ENCODE measurements around the gene SAAL1.

SAAL1 gene

GRCh38 chr11:18080451-18080850 is 25.4 kb downstream of the SAAL1 start:
- Histone ChIP-seq H3K79me1 (ENCODE audit: low read length) (no peaks in the 10 kb centered on the region), H2BK15ac (replicated peaks; ENCODE audit: low read depth) (no peak overlapping the region), H3K4ac (ENCODE audit: low read depth, low read length) (no peak overlapping the region), H3K4me1 (ENCODE audit: control insufficient read depth, low read depth, low read length) (no peaks in the 10 kb centered on the region), H4K8ac (ENCODE audit: low read depth, low read length) (no peak overlapping the region), H3K4me3 (ENCODE audit: low read length) (no peak overlapping the region), H3K9ac (ENCODE audit: low read length) (no peak overlapping the region), H4K5ac (ENCODE audit: low read length) (no peak overlapping the region), H2BK120ac (ENCODE audit: low read depth, low read length) (no peak overlapping the region), H2AK5ac (ENCODE audit: low read length) (no peak overlapping the region), H3K23ac (ENCODE audit: low read length) (no peak overlapping the region), H3K4me2 (ENCODE audit: low read length) (no peak overlapping the region), H3K56ac (ENCODE audit: low read length) (no peak overlapping the region), H2BK5ac (ENCODE audit: low read length) (no peak overlapping the region), H3K27ac (ENCODE audit: low read depth, low read length) (no peak overlapping the region), H3K18ac (ENCODE audit: low read length) (no peak overlapping the region), H3K79me2 (ENCODE audit: control insufficient read depth, insufficient read depth, low read length) (no peaks in the 10 kb centered on the region), H3K27me3 (ENCODE audit: insufficient read depth, low read length, poor library complexity) (no peaks in the 10 kb centered on the region), H3K36me3 (ENCODE audit: control insufficient read depth, insufficient read depth, low read length) (peaks cover 2% of the 10 kb centered on the region)
- no CpG with 5 or more reads among the region's 4 CpGs for WGBS (ENCODE audit: extremely low coverage, insufficient coverage, low lambda C conversion rate)
- no peak for DNase-seq

DNA sequence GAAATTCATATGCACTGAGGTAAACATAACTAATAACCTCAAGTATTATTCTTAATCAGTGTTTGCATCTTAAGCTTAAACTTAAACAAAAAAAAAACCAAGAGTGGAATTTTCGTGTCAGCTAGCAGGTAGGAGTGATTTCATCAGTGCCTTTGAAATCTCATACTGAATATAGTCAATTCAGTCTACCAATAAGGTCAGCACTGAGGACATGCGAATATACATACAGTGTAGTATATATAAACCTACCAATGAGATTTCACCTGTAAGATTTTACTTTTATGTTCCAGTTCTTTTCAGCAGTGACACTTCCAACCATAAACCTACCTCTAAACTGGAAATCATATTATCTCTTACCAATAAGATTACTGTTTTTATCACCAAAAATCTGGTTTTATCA is 27.0 kb downstream of the SAAL1 start:
- DNase-seq, result no peak
- Histone ChIP-seq H4K8ac (ENCODE audit: low read depth, low read length) (no peak overlapping the region), H3K27ac (ENCODE audit: low read depth, low read length) (no peak overlapping the region), H2BK15ac (replicated peaks; ENCODE audit: low read depth) (no peak overlapping the region), H2BK5ac (ENCODE audit: low read length) (no peak overlapping the region), H3K4ac (ENCODE audit: low read depth, low read length) (no peak overlapping the region), H3K56ac (ENCODE audit: low read length) (no peak overlapping the region), H3K4me2 (ENCODE audit: low read length) (no peak overlapping the region), H4K5ac (ENCODE audit: low read length) (no peak overlapping the region), H3K79me2 (ENCODE audit: control insufficient read depth, insufficient read depth, low read length) (no peaks in the 10 kb centered on the region), H2AK5ac (ENCODE audit: low read length) (no peak overlapping the region), H3K23ac (ENCODE audit: low read length) (no peak overlapping the region), H3K4me3 (ENCODE audit: low read length) (no peak overlapping the region), H3K4me1 (ENCODE audit: control insufficient read depth, low read depth, low read length) (no peaks in the 10 kb centered on the region), H3K18ac (ENCODE audit: low read length) (no peak overlapping the region), H3K36me3 (ENCODE audit: control insufficient read depth, insufficient read depth, low read length) (peaks cover 4% of the 10 kb centered on the region), H2BK120ac (ENCODE audit: low read depth, low read length) (no peak overlapping the region), H3K9ac (ENCODE audit: low read length) (no peak overlapping the region), H3K79me1 (ENCODE audit: low read length) (no peaks in the 10 kb centered on the region), H3K27me3 (ENCODE audit: insufficient read depth, low read length, poor library complexity) (no peaks in the 10 kb centered on the region)
- WGBS (ENCODE audit: extremely low coverage, insufficient coverage, low lambda C conversion rate), result no CpG with 5 or more reads among the region's 2 CpGs

DNA sequence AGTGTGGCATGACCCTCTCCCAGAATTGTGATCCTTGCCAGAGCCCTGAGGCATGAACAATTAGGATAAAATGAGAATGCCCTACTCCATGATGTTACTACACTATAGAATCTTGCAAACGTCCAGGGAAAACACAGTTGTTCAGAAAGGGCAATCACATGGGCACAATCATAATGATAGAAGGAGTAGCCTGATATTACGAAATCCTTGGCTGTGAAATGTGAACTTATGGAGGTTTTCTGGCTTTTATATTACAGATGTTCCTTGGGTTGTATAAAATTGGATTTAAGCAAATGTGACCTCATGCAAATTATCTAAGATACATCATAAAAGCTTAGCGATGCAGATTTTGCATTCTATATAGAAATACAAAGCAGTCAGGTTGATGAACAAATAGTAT is 30.4 kb downstream of the SAAL1 start:
- peaks cover 2% of the 10 kb centered on the region for H3K36me3 ChIP-seq (ENCODE audit: control insufficient read depth, insufficient read depth, low read length)
- H4K8ac ChIP-seq (ENCODE audit: low read depth, low read length), result no peak overlapping the region
- H2AK5ac ChIP-seq (ENCODE audit: low read length), result no peak overlapping the region
- H3K56ac ChIP-seq (ENCODE audit: low read length), result no peak overlapping the region
- H3K23ac ChIP-seq (ENCODE audit: low read length), result no peak overlapping the region
- H2BK120ac ChIP-seq (ENCODE audit: low read depth, low read length), result no peak overlapping the region
- H2BK15ac ChIP-seq (replicated peaks; ENCODE audit: low read depth), result no peak overlapping the region
- no peak overlapping the region for H3K4me3 ChIP-seq (ENCODE audit: low read length)
- H3K4me2 ChIP-seq (ENCODE audit: low read length), result no peak overlapping the region
- WGBS (ENCODE audit: extremely low coverage, insufficient coverage, low lambda C conversion rate), result no CpG with 5 or more reads among the region's 3 CpGs
- no peak overlapping the region for H3K18ac ChIP-seq (ENCODE audit: low read length)
- no peak overlapping the region for H4K5ac ChIP-seq (ENCODE audit: low read length)
- no peak overlapping the region for H3K9ac ChIP-seq (ENCODE audit: low read length)
- no peak overlapping the region for H2BK5ac ChIP-seq (ENCODE audit: low read length)
- no peaks in the 10 kb centered on the region for H3K27me3 ChIP-seq (ENCODE audit: insufficient read depth, low read length, poor library complexity)
- no peaks in the 10 kb centered on the region for H3K4me1 ChIP-seq (ENCODE audit: control insufficient read depth, low read depth, low read length)
- H3K27ac ChIP-seq (ENCODE audit: low read depth, low read length), result no peak overlapping the region
- no peaks in the 10 kb centered on the region for H3K79me2 ChIP-seq (ENCODE audit: control insufficient read depth, insufficient read depth, low read length)
- H3K79me1 ChIP-seq (ENCODE audit: low read length), result no peaks in the 10 kb centered on the region
- no peak overlapping the region for H3K4ac ChIP-seq (ENCODE audit: low read depth, low read length)
- DNase-seq, result no peak

GRCh38 chr11:18071098-18071705 is 34.7 kb downstream of the SAAL1 start:
- no peak for DNase-seq
- no peak overlapping the region for H3K27ac ChIP-seq (ENCODE audit: low read depth, low read length)
- no peak overlapping the region for H4K5ac ChIP-seq (ENCODE audit: low read length)
- no peak overlapping the region for H3K4me3 ChIP-seq (ENCODE audit: low read length)
- H3K23ac ChIP-seq (ENCODE audit: low read length), result no peak overlapping the region
- H2BK5ac ChIP-seq (ENCODE audit: low read length), result no peak overlapping the region
- H2BK120ac ChIP-seq (ENCODE audit: low read depth, low read length), result no peak overlapping the region
- no peak overlapping the region for H2AK5ac ChIP-seq (ENCODE audit: low read length)
- H3K36me3 ChIP-seq (ENCODE audit: control insufficient read depth, insufficient read depth, low read length), result peaks cover 2% of the 10 kb centered on the region
- no peaks in the 10 kb centered on the region for H3K27me3 ChIP-seq (ENCODE audit: insufficient read depth, low read length, poor library complexity)
- H3K9ac ChIP-seq (ENCODE audit: low read length), result no peak overlapping the region
- H3K79me2 ChIP-seq (ENCODE audit: control insufficient read depth, insufficient read depth, low read length), result no peaks in the 10 kb centered on the region
- H3K79me1 ChIP-seq (ENCODE audit: low read length), result no peaks in the 10 kb centered on the region
- no peak overlapping the region for H2BK15ac ChIP-seq (replicated peaks; ENCODE audit: low read depth)
- H3K18ac ChIP-seq (ENCODE audit: low read length), result no peak overlapping the region
- no peak overlapping the region for H4K8ac ChIP-seq (ENCODE audit: low read depth, low read length)
- H3K56ac ChIP-seq (ENCODE audit: low read length), result no peak overlapping the region
- H3K4me1 ChIP-seq (ENCODE audit: control insufficient read depth, low read depth, low read length), result no peaks in the 10 kb centered on the region
- no CpG with 5 or more reads among the region's 4 CpGs for WGBS (ENCODE audit: extremely low coverage, insufficient coverage, low lambda C conversion rate)
- no peak overlapping the region for H3K4ac ChIP-seq (ENCODE audit: low read depth, low read length)
- no peak overlapping the region for H3K4me2 ChIP-seq (ENCODE audit: low read length)

DNA sequence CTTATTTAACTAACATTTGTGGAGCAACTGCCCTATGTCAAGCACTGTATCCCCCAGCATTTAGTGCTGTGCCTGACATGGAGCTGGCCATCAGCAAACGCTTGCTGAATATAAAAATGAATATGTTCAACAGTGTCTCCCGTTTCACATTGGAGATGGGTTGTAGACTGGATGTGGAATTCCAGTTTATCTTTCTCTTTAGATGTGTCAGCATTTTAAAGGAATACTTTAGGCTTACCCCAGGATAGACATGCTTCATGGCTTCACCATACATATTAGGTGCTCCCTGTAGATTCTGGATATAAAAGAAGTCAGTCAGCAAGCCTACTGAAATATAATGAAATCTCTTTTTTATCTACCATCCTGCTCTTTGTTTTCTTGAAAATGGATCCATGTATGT is 38.5 kb downstream of the SAAL1 start:
- Histone ChIP-seq H3K4me3 (ENCODE audit: low read length) (no peak overlapping the region), H3K23ac (ENCODE audit: low read length) (no peak overlapping the region), H2BK15ac (replicated peaks; ENCODE audit: low read depth) (no peak overlapping the region), H3K79me2 (ENCODE audit: control insufficient read depth, insufficient read depth, low read length) (no peaks in the 10 kb centered on the region), H2BK5ac (ENCODE audit: low read length) (no peak overlapping the region), H3K56ac (ENCODE audit: low read length) (no peak overlapping the region), H3K4ac (ENCODE audit: low read depth, low read length) (no peak overlapping the region), H2AK5ac (ENCODE audit: low read length) (no peak overlapping the region), H3K36me3 (ENCODE audit: control insufficient read depth, insufficient read depth, low read length) (no peaks in the 10 kb centered on the region), H4K8ac (ENCODE audit: low read depth, low read length) (no peak overlapping the region), H3K4me1 (ENCODE audit: control insufficient read depth, low read depth, low read length) (no peaks in the 10 kb centered on the region), H3K9ac (ENCODE audit: low read length) (no peak overlapping the region), H3K4me2 (ENCODE audit: low read length) (no peak overlapping the region), H3K27ac (ENCODE audit: low read depth, low read length) (no peak overlapping the region), H4K5ac (ENCODE audit: low read length) (no peak overlapping the region), H2BK120ac (ENCODE audit: low read depth, low read length) (no peak overlapping the region), H3K27me3 (ENCODE audit: insufficient read depth, low read length, poor library complexity) (no peaks in the 10 kb centered on the region), H3K79me1 (ENCODE audit: low read length) (no peaks in the 10 kb centered on the region), H3K18ac (ENCODE audit: low read length) (no peak overlapping the region)
- DNase-seq, result no peak
- WGBS (ENCODE audit: extremely low coverage, insufficient coverage, low lambda C conversion rate), result no CpG with 5 or more reads among the region's 2 CpGs

GRCh38 chr11:18066626-18067025 is 39.3 kb downstream of the SAAL1 start:
- Histone ChIP-seq H2BK15ac (replicated peaks; ENCODE audit: low read depth) (no peak overlapping the region), H3K79me1 (ENCODE audit: low read length) (no peaks in the 10 kb centered on the region), H3K27me3 (ENCODE audit: insufficient read depth, low read length, poor library complexity) (no peaks in the 10 kb centered on the region), H3K79me2 (ENCODE audit: control insufficient read depth, insufficient read depth, low read length) (no peaks in the 10 kb centered on the region), H3K9ac (ENCODE audit: low read length) (no peak overlapping the region), H4K8ac (ENCODE audit: low read depth, low read length) (no peak overlapping the region), H3K4ac (ENCODE audit: low read depth, low read length) (no peak overlapping the region), H3K18ac (ENCODE audit: low read length) (no peak overlapping the region), H3K4me2 (ENCODE audit: low read length) (no peak overlapping the region), H2AK5ac (ENCODE audit: low read length) (no peak overlapping the region), H2BK5ac (ENCODE audit: low read length) (no peak overlapping the region), H3K23ac (ENCODE audit: low read length) (no peak overlapping the region), H2BK120ac (ENCODE audit: low read depth, low read length) (no peak overlapping the region), H3K4me1 (ENCODE audit: control insufficient read depth, low read depth, low read length) (no peaks in the 10 kb centered on the region), H3K27ac (ENCODE audit: low read depth, low read length) (no peak overlapping the region), H3K36me3 (ENCODE audit: control insufficient read depth, insufficient read depth, low read length) (no peaks in the 10 kb centered on the region), H4K5ac (ENCODE audit: low read length) (no peak overlapping the region), H3K56ac (ENCODE audit: low read length) (no peak overlapping the region), H3K4me3 (ENCODE audit: low read length) (no peak overlapping the region)
- no peak for DNase-seq
- no CpG with 5 or more reads among the region's 2 CpGs for WGBS (ENCODE audit: extremely low coverage, insufficient coverage, low lambda C conversion rate)

Measured in mesendoderm (in vitro differentiated cells).